Measurements from ENCODE around the gene SEPTIN14.
"Not testable (repeated sequence)": the region's sequence is repeated elsewhere in the genome, so short reads cannot be mapped to it uniquely, and the experiment has no call there.

SEPTIN14 gene

DNA sequence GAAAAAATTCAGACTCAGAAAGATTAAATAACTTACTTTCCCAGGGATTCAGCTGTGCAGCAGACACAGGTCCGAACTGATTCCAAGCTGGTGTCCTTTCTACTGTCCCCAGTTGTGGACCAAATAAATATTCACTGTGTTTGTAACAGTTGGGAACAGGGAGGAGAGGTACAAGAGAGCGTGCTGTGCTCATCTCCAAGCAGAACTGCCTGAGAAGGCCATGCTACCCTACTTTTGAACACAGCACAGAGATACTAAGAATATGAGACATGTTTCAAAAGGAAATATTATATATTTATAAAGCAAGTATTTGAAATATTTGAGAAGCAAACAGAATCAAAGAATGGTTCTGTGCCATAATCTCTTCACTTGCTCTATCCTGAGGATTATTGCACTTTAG, at the start of gene SEPTIN14:
Gene SEPTIN14 (minus strand): TSS at position 101 of the 400 bp plus-strand sequence. CDS start 756 bp downstream, outside the sequence.
- DNase-seq (ENCODE audit: low read depth in 3 of 3): not testable (repeated sequence)

DNA sequence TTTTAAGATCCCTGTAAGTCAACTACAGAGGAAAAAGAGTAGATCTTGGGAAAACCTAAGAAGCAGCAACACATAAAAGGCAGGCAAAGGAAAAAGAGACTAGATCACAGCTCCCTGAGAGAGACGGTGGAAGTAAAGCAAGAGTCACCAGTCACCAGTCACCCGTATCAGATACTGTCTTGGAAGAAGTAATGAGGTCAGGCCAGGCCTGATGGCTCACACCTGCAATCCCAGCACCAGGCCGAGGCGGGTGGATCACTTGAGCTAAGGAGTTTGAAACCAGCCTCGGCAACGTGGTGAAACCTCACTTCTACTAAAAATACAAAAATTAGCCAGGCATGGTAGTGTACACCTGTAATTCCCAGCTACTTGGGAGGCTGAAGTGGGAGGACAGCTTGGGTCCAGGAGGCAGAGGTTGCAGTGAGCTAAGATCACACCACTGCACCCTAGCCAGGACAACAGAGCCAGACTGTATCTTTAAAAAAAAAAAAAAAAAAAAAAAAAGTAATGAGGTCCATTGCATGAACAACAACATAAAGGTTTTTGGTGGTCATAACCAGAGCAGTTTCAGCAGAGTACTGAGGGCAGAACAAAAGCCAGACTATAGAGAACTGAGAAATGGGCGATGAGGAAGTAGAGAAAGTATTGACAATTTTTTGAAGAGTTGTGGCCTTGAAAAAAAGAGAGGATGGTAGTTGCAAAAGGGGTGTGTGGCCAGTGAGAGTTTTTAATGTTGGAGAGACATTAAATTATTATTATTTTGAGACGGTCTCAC, 41.6 kb upstream of the SEPTIN14 start:
- DNase-seq (ENCODE audit: low read depth in 3 of 3): no peak

DNA sequence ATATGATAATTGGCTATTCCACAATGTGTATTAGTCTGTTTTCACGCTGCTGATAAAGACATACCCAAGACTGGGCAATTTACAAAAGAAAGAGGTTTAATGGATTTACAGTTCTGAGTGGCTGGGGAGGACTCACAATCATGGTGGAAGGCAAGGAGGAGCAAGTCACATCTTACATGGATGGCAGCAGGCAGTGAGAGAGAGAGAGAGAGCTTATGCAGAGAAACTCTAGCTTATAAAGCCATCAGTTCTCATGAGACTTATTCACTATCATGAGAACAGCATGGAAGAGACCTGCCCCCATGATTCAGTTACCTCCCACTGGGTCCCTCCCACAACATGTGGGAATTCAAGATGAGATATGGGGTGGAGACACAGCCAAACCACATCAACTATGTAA, 38.5 kb upstream of the SEPTIN14 start:
- not testable (repeated sequence) for DNase-seq (ENCODE audit: low read depth in 3 of 3)

DNA sequence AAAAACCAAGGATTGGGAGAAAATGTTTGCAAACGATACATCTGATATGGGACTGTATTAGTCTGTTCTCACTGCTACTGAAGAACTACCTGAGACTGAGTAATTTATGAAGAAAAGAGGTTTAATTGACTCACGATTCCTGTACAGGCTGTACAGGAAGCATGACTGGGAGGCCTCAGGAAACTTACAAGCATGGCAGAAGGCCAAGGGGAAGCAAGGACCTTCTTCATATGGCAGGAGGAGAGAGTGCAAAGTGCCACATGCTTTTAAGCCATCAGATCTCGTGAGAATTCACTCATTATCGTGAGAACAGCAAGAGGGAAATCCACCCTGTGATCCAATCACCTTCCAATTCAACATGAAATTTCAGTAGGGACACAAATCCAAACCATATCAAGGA, 35.7 kb upstream of the SEPTIN14 start:
- DNase-seq (ENCODE audit: low read depth in 3 of 3): no peak

DNA sequence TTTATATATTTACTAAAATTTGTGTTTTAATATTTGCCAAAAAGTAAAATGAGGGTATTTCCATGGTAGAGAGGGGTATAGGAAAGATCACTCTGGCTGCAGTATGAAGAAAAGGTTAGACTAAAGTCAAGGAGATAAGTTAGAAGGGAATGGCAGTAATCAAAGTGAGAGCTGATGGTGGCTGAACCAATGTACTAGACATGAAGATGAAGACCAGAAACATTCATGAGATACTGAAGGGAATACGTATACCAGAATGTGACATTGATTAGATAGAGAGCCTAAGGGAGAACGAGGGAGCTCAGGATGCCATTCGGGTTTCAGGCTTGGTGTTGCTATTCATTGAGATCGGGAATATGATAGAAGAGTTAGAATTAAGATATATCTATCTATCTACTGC, 32.5 kb upstream of the SEPTIN14 start:
- DNase-seq (ENCODE audit: low read depth in 3 of 3): no peak

DNA sequence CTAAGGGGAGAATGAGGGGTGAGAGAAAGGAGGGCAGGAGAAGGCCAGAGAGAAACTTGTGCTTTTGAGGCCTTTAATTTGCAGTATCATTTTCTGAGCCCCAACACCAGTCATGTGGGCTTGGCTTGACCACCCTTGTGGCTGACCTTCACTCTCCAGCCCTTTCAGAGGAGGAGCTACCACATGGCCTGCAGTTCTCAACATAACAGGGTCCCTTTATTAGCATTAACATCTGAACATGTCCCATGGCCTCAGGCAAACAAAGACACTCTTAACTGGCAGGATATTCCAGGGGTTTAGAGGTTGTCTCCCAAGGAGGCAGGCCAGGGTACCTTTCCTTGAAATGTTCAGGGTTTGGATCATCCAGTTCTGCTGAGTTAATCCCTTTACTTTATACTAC, 31.4 kb upstream of the SEPTIN14 start:
- no peak for DNase-seq (ENCODE audit: low read depth in 3 of 3)

DNA sequence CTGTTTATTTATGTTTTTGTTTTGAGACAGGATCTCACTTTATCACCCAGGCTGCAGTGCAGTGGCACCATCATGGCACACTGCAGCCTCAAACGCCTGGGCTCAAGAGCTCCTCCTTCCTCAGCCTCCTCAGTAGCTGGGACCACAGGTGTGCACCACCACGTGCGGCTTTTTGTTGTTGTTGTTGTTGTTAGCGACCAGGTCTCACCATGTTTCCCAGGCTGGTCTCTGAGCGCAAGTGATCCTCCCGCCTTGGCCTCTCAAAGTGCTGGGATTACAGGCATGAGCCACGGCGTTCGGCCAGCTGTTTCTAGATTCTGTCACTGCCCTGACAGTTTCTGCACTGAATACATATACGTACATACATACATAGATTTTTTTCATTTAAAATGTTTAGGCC, 25.8 kb upstream of the SEPTIN14 start:
- DNase-seq (ENCODE audit: low read depth in 3 of 3): not testable (repeated sequence)

DNA sequence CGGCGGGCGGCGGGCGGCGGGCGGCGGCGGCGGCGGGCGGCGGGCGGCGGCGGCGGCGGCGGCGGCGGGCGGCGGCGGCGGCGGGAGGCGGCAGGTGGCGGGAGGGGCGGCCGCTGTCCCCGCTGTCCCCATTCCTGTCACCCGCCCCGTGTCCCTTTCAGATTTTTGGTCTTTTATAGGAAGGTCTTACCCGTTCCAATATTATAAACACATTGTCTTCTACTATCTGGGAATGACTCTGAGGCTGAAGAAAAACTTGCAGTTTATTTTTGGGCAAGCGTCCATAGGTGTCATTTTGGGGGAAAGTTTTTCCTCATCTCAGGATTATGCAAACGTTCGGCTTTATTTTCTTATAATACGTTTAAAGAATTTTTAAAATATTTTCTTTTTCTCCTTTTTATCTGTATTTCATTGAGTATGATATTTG, 25.3 kb upstream of the SEPTIN14 start:
- no peak for DNase-seq (ENCODE audit: low read depth in 3 of 3)

DNA sequence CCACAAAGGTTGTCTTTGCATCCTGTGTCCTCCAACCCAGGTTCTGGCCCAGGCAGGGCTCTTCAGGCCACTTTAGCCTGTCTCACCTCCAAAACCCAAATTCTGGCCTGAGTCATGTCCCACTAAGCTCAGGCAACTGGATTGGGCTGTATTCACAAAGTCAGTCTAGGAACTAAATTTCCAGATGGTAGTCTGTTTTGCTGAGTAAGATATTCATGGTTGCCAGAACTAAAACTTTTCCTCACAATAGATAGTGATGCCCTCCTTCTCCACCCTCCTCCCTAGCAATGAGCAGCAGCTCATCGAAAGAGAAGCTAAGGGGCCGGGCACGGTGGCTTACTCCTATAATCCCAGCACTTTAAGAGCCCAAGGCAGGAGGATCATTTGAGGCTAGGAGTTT, 21.8 kb upstream of the SEPTIN14 start:
- DNase-seq (ENCODE audit: low read depth in 3 of 3): no peak

DNA sequence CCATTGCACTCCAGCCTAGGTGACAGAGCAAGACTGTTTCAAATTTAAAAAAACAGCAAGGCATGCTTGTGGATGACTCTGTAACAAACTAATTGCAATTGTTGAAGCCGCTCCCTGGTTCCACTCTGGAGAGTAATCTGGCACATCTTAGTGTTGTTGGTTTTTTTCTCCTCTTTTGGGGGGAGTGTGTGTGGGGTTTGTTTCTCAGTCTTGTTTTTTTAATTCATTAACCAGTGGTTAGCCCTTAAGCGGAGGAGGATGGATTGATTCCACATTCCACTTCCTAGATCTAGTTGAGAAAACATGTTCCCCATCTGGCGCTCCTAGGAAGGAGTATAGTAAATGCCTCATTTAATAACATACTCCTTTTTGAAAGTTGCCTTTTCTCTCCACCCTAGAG, 16.1 kb upstream of the SEPTIN14 start:
- DNase-seq (ENCODE audit: low read depth in 3 of 3): no peak

DNA sequence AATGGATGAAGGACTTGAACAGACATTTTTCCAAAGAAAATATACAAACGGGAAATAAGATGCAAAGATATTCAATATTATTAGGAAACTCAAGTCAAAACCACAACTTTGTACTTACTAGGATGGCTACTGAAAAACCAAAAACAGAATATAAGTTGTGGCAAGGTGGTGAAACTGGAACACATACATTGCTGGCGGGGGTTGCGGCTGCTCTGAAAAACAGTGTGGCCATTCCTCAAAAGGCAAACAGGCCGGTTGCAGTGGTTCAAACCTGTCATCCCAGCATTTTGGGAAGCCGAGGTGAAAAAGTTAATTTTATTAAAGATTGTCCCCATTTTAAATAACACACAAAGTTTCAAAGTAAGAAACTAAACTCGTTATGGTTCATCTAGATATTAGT, 14.8 kb upstream of the SEPTIN14 start:
- DNase-seq (ENCODE audit: low read depth in 3 of 3): no peak

DNA sequence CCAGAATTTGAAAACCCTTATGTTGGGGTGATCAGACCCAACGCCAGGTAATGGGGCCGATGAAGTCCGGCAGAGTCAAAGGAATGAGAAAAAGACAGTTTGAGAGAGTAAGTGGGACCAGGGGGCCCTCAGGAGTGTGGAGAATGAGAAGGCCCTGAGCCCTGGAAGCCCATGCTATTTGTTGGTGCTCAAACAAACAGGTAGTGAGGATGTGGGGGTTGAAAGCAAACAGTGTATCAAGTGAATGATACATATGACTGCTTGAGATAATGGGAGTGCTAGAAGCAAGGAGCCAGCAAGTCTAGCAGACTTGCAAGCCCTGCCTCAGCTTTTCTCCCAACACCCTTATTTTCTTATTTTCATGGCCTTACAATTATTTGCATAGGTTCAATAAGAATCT, 11.2 kb upstream of the SEPTIN14 start:
- DNase-seq (ENCODE audit: low read depth in 3 of 3): no peak

DNA sequence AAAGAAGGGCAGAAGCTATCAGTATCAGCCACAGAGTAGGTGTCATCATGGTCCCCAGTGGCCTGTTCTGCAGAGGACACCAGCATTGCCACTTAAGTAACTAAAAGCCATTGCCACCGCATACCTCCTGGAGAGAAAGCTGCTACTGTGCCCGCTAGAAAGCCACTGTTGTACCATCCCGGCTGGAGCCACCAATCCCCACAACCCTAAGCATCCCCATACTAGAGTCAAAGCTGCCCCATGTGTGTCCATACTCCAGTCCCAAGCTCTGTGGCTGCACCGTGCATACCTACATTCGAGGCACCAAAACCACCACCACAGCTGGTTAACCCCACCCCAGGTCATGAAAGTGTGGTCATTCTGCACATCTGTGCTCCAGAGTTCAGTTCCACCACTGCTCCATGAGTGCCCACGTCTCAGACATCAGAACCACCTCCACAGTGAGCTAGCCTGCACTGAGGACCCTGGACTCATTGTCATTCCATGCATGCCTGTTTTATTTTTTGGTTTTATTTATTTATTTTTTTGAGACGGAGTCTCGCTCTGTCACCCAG, 9.5 kb upstream of the SEPTIN14 start:
- no peak for DNase-seq (ENCODE audit: low read depth in 3 of 3)

DNA sequence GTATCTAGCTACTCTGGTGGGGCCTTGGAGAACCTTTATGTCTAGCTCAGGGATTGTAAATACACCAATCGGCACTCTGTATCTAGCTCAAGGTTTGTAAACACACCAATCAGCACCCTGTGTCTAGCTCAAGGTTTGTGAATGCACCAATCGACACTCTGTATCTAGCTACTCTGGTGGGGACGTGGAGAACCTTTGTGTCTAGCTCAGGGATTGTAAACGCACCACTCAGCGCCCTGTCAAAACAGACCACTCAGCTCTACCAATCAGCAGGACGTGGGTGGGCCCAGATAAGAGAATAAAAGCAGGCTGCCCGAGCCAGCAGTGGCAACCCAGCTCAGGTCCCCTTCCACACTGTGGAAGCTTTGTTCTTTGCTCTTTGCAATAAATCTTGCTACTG, 6.4 kb upstream of the SEPTIN14 start:
- DNase-seq (ENCODE audit: low read depth in 3 of 3): not testable (repeated sequence)

DNA sequence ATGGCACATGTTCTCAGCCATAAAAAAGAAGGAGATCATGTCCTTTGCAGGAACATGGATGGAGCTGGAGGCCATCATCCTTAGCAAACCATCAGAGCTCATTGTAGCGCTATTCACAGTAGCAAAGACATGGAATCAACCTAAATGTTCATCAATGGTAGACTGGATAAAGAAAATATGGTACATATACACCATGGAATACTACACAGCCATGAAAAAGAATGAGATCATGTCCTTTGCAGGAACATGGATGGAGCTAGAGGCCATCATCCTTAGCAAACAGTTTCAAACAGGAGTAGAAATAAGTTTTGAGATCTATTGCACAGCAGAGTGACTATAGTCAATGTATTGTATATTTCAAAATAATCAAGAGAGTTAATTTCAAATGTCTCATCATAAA, 17.4 kb downstream of the SEPTIN14 start:
- DNase-seq (ENCODE audit: low read depth in 3 of 3): not testable (repeated sequence)

DNA sequence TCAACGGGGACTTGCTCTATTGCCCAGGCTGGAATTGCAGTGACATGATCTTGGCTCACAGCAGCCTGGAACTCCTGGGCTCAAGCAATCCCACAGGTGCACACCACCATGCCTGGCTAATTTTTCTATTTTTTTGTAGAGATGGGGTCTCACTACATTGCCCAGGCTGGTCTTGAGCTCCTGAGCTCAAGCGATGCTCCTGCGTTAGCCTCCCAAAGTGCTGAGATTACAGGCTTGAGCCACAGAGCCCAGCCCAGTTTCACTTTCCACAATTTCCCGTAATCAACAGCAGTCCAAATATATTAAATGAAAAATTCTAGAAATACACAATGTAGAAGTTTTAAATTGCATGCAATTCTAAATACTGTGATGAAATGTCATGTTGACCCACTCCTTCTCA, 24.0 kb downstream of the SEPTIN14 start:
- no peak for DNase-seq (ENCODE audit: low read depth in 3 of 3)

DNA sequence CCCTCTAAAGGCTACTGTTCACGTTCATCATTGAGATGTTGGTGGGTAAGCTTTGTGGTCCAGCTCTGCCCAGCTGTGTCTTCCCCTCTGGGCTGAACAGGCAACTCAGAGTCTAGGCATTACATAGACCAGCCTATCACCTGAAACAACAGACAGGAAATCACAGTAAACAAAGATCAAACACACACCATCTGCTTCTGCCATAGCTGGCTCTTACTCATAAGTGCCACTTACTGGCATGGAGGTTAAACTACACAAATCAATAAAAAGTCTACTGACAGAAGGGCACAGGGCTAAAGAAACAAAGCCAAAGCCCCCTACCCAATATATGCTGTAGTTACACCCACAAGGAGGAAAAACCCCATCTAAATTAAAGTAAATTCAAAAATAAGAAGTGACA, 35.0 kb downstream of the SEPTIN14 start:
- no peak for DNase-seq (ENCODE audit: low read depth in 3 of 3)

DNA sequence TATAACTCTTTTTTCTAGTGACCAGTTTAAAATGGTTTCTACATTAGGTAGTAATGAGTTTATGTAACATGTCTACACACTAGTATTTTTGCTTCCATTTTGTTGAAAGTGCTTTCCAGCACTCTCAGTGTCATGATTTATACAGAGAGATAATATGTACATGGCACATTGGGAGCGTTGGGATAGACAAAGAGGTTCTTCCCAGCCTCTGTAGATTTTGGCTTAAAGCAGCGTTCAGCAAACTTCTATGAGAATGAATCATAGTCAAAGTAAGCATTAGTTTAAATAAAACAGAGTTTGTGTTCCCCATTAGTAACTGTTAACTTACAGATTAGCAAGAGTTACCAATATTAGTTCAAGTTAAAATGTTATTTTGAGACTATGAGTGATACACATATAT, 43.9 kb downstream of the SEPTIN14 start:
- no peak for DNase-seq (ENCODE audit: low read depth in 3 of 3)

DNA sequence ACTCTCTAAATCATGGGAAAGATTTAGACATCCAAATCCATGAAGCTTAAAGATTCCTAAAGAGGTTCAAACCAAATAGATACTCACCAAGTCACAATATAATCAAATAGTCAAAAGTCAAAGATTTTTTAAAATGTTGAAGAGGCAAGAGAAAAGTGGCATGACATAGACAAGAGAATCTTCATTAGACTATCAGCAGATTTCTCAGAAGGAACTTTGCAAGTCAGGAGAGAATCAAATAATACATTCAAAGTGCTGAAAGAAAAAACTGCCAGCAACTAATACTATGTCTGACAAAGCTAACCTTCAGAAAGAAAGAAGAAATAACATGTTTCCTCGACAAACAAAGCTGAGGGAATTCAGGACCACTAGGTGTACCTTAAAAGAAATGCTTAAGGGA, 65.3 kb downstream of the SEPTIN14 start:
- DNase-seq (ENCODE audit: low read depth in 3 of 3): not testable (repeated sequence)

DNA sequence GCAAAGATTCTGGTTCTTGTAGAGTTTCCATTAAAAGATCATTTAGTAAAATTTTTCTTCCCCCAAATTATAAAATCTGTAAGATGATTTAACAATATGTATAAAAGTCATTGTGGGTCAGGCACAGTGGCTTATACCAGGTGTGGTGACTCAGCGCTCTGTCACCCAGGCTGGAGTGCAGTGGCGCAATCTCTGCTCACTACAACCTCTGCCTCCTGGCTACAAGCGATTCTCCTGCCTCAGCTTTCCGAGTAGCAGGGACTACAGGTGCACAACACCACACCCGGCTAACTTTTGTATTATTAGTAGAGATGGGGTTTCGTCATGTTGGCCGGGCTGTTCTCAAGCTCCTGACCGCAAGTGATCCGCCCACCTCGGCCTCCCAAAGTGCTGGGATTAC, 68.0 kb downstream of the SEPTIN14 start:
- no peak for DNase-seq (ENCODE audit: low read depth in 3 of 3)

DNA sequence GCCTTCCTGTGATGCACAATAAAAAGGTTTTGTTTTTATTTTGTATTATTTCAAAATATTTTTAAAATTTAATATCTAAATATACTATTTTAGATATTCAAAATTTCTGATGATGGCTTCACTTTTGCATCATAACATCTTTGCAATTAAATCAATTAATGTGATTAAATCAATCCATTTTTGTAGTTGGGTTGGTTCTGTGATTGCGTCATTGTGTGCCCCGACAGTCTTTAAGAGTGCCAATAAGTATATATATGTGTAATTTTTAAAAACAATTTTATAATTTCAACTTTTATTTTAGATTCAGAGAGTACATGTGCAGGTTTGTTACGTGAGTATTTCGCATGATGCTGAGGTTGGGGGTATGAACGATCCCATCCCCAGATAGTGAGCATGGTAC, 70.5 kb downstream of the SEPTIN14 start:
- DNase-seq (ENCODE audit: low read depth in 3 of 3): no peak

DNA sequence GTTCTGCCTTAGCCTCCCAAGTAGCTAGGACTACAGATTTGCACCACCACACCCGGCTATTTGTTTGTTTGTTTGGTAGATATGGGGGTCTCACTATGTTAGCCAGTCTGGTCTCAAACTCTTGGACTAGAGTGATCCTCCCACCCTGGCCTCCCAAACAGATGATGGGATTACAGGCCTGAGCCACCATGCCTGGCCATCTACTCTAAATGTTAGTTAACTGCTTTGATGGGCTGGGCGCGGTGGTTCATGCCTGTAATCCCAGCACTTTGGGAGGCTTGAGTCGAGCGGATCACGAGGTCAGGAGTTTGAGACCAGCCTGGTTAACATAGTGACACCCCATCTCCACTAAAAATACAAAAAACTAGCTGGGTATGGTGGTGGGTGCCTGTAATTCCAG, 74.8 kb downstream of the SEPTIN14 start:
- no peak for DNase-seq (ENCODE audit: low read depth in 3 of 3)

DNA sequence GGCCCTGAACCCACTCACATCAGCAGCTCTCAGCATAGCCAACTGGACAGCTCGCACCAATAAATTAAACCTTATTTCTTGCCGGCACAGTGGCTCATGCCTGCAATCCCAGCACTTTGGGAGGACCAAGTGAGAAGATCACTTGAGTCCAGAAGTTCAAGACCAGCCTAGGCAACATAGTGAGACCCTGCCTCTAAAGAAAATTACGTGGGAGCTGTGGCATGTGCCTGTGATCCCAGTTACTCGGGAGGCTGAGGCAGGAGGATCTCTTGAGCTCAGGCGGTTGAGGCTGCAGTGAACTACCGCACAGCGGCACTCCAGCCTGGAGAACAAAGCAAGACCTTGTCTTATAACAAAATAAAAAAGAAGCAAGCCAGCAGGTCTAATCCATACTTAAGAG, 75.7 kb downstream of the SEPTIN14 start:
- no peak for DNase-seq (ENCODE audit: low read depth in 3 of 3)

DNA sequence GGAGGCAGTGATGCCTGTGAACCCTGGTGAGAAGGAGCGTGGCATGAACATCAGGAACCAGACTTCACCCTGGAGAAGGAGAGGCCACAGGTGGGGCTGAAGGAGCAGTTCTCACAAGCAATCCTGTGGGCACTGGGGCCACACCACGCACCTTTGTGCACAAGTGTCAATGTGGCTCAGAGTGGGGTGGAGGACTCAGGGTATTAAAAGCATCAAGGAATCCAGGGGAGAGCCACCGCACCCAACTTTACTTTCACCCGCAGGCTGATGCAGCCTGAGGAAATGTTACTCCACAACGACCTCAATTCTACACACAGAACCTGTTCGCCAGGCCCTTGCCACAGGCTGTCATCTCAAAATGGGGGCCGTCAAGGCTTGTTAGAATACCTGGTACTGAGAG, 77.1 kb downstream of the SEPTIN14 start:
- DNase-seq (ENCODE audit: low read depth in 3 of 3): not testable (repeated sequence)

Measured in stimulated activated CD4-positive, alpha-beta T cell treated with anti-CD3 and anti-CD28 coated beads, TNF-alpha, amount 100 ng/mL, for 48 hours (primary cell).